ENCODE data around the gene DSG3. TPM values are rescaled to one million over a fixed set of nuclear protein-coding genes. Genes with fewer than 3 reads are reported as not detected.

Gene DSG3
- total and polyA plus RNA-seq, 2 of the 8 experiments (the other 6 are each of a cell fraction or from before 2014, with no cell fraction given) = 0.03 to 0.07 TPM

- H2AFZ ChIP-seq (ENCODE audit: low read length) = no peak overlapping the region
- H2BK120ac ChIP-seq (replicated peaks; ENCODE audit: low read depth, low read length) = no peak overlapping the region
- H4K20me1 ChIP-seq (replicated peaks in 1 of 2; ENCODE audit: control insufficient read depth in 1 of 2, insufficient read depth in 2 of 2, low read length in 2 of 2) = no peaks in the 10 kb centered on the region
- no peak overlapping the region for H4K5ac ChIP-seq (ENCODE audit: insufficient read length, low read depth, low read length)
- H3K4me3 ChIP-seq (ENCODE audit: extremely low read depth in 1 of 4, insufficient read depth in 2 of 4, low read depth in 3 of 4, low read length in 4 of 4) = no peak overlapping the region
- no peaks in the 10 kb centered on the region for H3K79me1 ChIP-seq (ENCODE audit: low read depth, low read length)
- 93% methylated on average over 2 of the region's 2 CpGs; no CpG with 5 or more reads in 1 of the 2 experiments for WGBS, 2 experiments (ENCODE audit: extremely low coverage in 1 of 2, insufficient coverage in 1 of 2, insufficient read length in 1 of 2, insufficient replicate concordance in 2 of 2, low coverage in 1 of 2, low lambda C conversion rate in 2 of 2, missing lambda C conversion rate in 1 of 2)
- H2BK12ac ChIP-seq (ENCODE audit: low read depth, low read length) = no peak overlapping the region
- H4K8ac ChIP-seq (ENCODE audit: extremely low read depth, insufficient read depth, low read length) = no peak overlapping the region
- H3K23me2 ChIP-seq (ENCODE audit: low read depth, low read length) = no peaks in the 10 kb centered on the region
- no peak for FAIRE-seq
- no peak overlapping the region for H3K18ac ChIP-seq (ENCODE audit: extremely low read depth, low read length)
- no peaks in the 10 kb centered on the region for H3K79me2 ChIP-seq (ENCODE audit: control insufficient read depth in 1 of 2, insufficient read depth in 2 of 2, low read length in 2 of 2)
- no peak overlapping the region for H3K23ac ChIP-seq (ENCODE audit: insufficient read length)
- H3K9ac ChIP-seq (replicated peaks in 1 of 4; ENCODE audit: extremely low read depth in 1 of 4, low read depth in 3 of 4, low read length in 3 of 4) = no peak overlapping the region
- no peak overlapping the region for H2BK20ac ChIP-seq (ENCODE audit: low read length)
- H2AK5ac ChIP-seq (ENCODE audit: low read depth, low read length) = no peak overlapping the region
- no peak overlapping the region for H3K56ac ChIP-seq (replicated peaks; ENCODE audit: insufficient read length, low read depth, low read length)
- no peak overlapping the region for H2BK15ac ChIP-seq (ENCODE audit: low read length)
- no peaks in the 10 kb centered on the region for H3K36me3 ChIP-seq (ENCODE audit: control insufficient read depth in 2 of 4, insufficient read depth in 4 of 4, low read length in 3 of 4)
- H3K9me3 ChIP-seq (ENCODE audit: insufficient read depth in 2 of 2, low read depth in 1 of 2, low read length in 1 of 2) = no peaks in the 10 kb centered on the region
- no peak for DNase-seq (ENCODE audit: low read depth in 1 of 2, low spot score in 2 of 2)
- no peak overlapping the region for H2BK5ac ChIP-seq (ENCODE audit: low read depth, low read length)
- no peak overlapping the region for H3K14ac ChIP-seq (ENCODE audit: insufficient read length)
- no peaks in the 10 kb centered on the region for H3K4me1 ChIP-seq (replicated peaks in 1 of 4; ENCODE audit: control insufficient read depth in 3 of 4, insufficient read depth in 4 of 4, low read length in 3 of 4)
- H3K4me2 ChIP-seq (ENCODE audit: insufficient read depth in 1 of 2, low read depth in 2 of 2, low read length in 2 of 2) = no peak overlapping the region
- no peak overlapping the region for H3K27ac ChIP-seq (ENCODE audit: low read depth, low read length)
- no peak overlapping the region for H3K4ac ChIP-seq (replicated peaks; ENCODE audit: insufficient read length, low read depth, low read length)
- CTCF ChIA-PET (ENCODE audit: partially characterized antibody) = interaction anchor here (1.1 kb wide), 1 partner anchor 12 kb away, joined by 3 read pairs; no protein-coding TSS in a partner anchor
- no peak overlapping the region for H4K91ac ChIP-seq (replicated peaks; ENCODE audit: insufficient read length, low read length)
- POLR2A ChIA-PET (ENCODE audit: partially characterized antibody) = no interaction called here
- H3K27me3 ChIP-seq (replicated peaks in 1 of 4; ENCODE audit: control insufficient read depth in 3 of 4, extremely low read depth in 1 of 4, insufficient read depth in 3 of 4, low read length in 3 of 4) = no peaks in the 10 kb centered on the region
- TF ChIP-seq SP1 (IDR thresholded peaks at IDR 0.05; ENCODE audit: low read depth, low read length) = no peak
- TF ChIP-seq NRF1 (IDR thresholded peaks at IDR 0.05; ENCODE audit: low read depth, low read length) = no peak
- no peak for TF ChIP-seq TAF1 (IDR thresholded peaks at IDR 0.05; ENCODE audit: low read depth, low read length)
- TF ChIP-seq ATF2 (IDR thresholded peaks at IDR 0.05; ENCODE audit: low read length) = no peak
- TF ChIP-seq BCL11A (IDR thresholded peaks at IDR 0.05; ENCODE audit: low read depth in 2 of 2, low read length in 2 of 2) = no peak
- no peak for TF ChIP-seq EP300 (IDR thresholded peaks at IDR 0.05; ENCODE audit: borderline replicate concordance in 1 of 2, low read depth in 2 of 2, low read length in 2 of 2)
- TF ChIP-seq SP4 (IDR thresholded peaks at IDR 0.05; ENCODE audit: low read length) = no peak
- TF ChIP-seq POLR2AphosphoS5 (IDR thresholded peaks at IDR 0.05; ENCODE audit: low read depth, low read length) = no peak
- no peak for TF ChIP-seq KDM4A (IDR thresholded peaks at IDR 0.05; ENCODE audit: low read depth, low read length, severe bottlenecking)
- no peak for TF ChIP-seq GTF2F1 (IDR thresholded peaks at IDR 0.05; ENCODE audit: borderline replicate concordance, low read depth, low read length)
- no peak for TF ChIP-seq KDM1A (IDR thresholded peaks at IDR 0.05; ENCODE audit: borderline replicate concordance, low read length)
These were observed 35.9 kb downstream of the DSG3 start for GRCh38 chr18:31483396-31483795.

Data from H1 (cell line).